SK-N-SH treated with all-trans-retinoic acid at 6 μM for 48 hours (cell line): ENCODE data around the gene COMMD9.

ENCODE experiments used
- ATAC-seq: fragments of 200-7000 bp; cut with Tn5 transposase; 3 replicates; pipeline ENCODE4 v1.9.1; 2020; ENCODE audit warnings: mild to moderate bottlenecking, moderate library complexity
- ARNTL ChIP-seq: fragments of 450-650 bp; formaldehyde crosslinking; IDR thresholded peaks from 2 replicates; pipeline ENCODE4 v1.5.0; 2020; ENCODE audit warnings: low read depth, mild to moderate bottlenecking, moderate library complexity, borderline replicate concordance
- BACH2 ChIP-seq: fragments of 250-450 bp; sonication (Bioruptor Pico); IDR thresholded peaks from 2 replicates; pipeline ENCODE4 v1.9.0; 2021; ENCODE audit warnings: mild to moderate bottlenecking, borderline replicate concordance
- CREB5 ChIP-seq: fragments of 250-450 bp; sonication (Bioruptor Pico); IDR thresholded peaks from 2 replicates; pipeline ENCODE4 v1.5.1; 2020; ENCODE audit warnings: low read depth, mild to moderate bottlenecking, moderate library complexity
- CSRNP3 ChIP-seq: fragments of 250-450 bp; sonication (Bioruptor Pico); IDR thresholded peaks from 2 replicates; pipeline ENCODE4 v1.5.1; 2021; ENCODE audit warnings: mild to moderate bottlenecking, moderate library complexity
- ESRRG ChIP-seq: fragments of 250-450 bp; sonication (Bioruptor Pico); IDR thresholded peaks from 2 replicates; pipeline ENCODE4 v1.6.1; 2021; ENCODE audit warnings: mild to moderate bottlenecking
- GLIS3 ChIP-seq: fragments of 250-450 bp; sonication (Bioruptor Pico); IDR thresholded peaks from 2 replicates; pipeline ENCODE4 v1.5.0; 2020; ENCODE audit warnings: mild to moderate bottlenecking, moderate library complexity
- ISL1 ChIP-seq: fragments of 250-450 bp; sonication (Bioruptor Pico); IDR thresholded peaks from 2 replicates; pipeline ENCODE4 v2.1.2; 2022; ENCODE audit warnings: mild to moderate bottlenecking, moderate library complexity
- OSR1 ChIP-seq: fragments of 250-450 bp; sonication (Bioruptor Pico); IDR thresholded peaks from 2 replicates; pipeline ENCODE4 v1.8.0; 2022; ENCODE audit warnings: moderate library complexity, mild to moderate bottlenecking, inconsistent platforms
- PATZ1 ChIP-seq: fragments of 250-450 bp; sonication (Bioruptor Pico); IDR thresholded peaks from 2 replicates; pipeline ENCODE4 v1.8.0; 2020; ENCODE audit warnings: mild to moderate bottlenecking, moderate library complexity, borderline replicate concordance
- POU6F1 ChIP-seq: fragments of 250-450 bp; sonication (Bioruptor Pico); IDR thresholded peaks from 2 replicates; pipeline ENCODE4 v1.8.0; 2021; ENCODE audit warnings: low read depth, mild to moderate bottlenecking, moderate library complexity, borderline replicate concordance
- PPARA ChIP-seq: fragments of 250-450 bp; sonication (Bioruptor Pico); IDR thresholded peaks from 2 replicates; pipeline ENCODE4 v1.5.0; 2020; ENCODE audit warnings: mild to moderate bottlenecking, borderline replicate concordance
- TCF4 ChIP-seq: fragments of 250-450 bp; sonication (Bioruptor Pico); IDR thresholded peaks from 2 replicates; pipeline ENCODE4 v1.8.0; 2021; ENCODE audit warnings: mild to moderate bottlenecking, moderate library complexity, borderline replicate concordance
- TOX ChIP-seq: fragments of 250-450 bp; sonication (Bioruptor Pico); IDR thresholded peaks from 2 replicates; pipeline ENCODE4 v1.8.0; 2021; ENCODE audit warnings: mild to moderate bottlenecking, moderate library complexity, borderline replicate concordance
- TSHZ2 ChIP-seq: fragments of 250-450 bp; sonication (Bioruptor Pico); IDR thresholded peaks from 2 replicates; pipeline ENCODE4 v1.5.0; 2020; ENCODE audit warnings: mild to moderate bottlenecking, moderate library complexity
- ZC3H10 ChIP-seq: fragments of 250-450 bp; sonication (Bioruptor Pico); IDR thresholded peaks from 2 replicates; pipeline ENCODE4 v1.5.1; 2021; ENCODE audit warnings: mild to moderate bottlenecking, moderate library complexity
- ZFP30 ChIP-seq: fragments of 450-650 bp; formaldehyde crosslinking; IDR thresholded peaks from 2 replicates; pipeline ENCODE4 v1.5.0; 2022; ENCODE audit warnings: mild to moderate bottlenecking, moderate library complexity
- ZNF70 ChIP-seq: fragments of 450-650 bp; formaldehyde crosslinking; IDR thresholded peaks from 2 replicates; pipeline ENCODE4 v1.5.0; 2020; ENCODE audit warnings: mild to moderate bottlenecking, moderate library complexity
- ZNF8 ChIP-seq: fragments of 450-650 bp; formaldehyde crosslinking; IDR thresholded peaks from 2 replicates; pipeline ENCODE4 v1.5.0; 2020; ENCODE audit warnings: mild to moderate bottlenecking, moderate library complexity

COMMD9 gene

GRCh38 chr11:36254713-36255112 lies 34.5 kb downstream of the COMMD9 start:
- TF ChIP-seq ESRRG (CRISPR knock-in tag) (no peak), CREB5 (CRISPR knock-in tag) (no peak), OSR1 (no peak), PPARA (CRISPR knock-in tag) (no peak)
- ATAC-seq = no peak

- ATAC-seq = peak; percentile 70; the same call in 2 of the 3 replicates
- peak; percentile 82; the same call in 1 of the 2 replicates for TF ChIP-seq TSHZ2 (CRISPR knock-in tag)
- TF ChIP-seq CREB5 (CRISPR knock-in tag) = no peak
- no peak for TF ChIP-seq ZC3H10
- TF ChIP-seq TCF4 (CRISPR knock-in tag) = peak; percentile 96
- TF ChIP-seq ISL1 (CRISPR knock-in tag) = no peak
- no peak for TF ChIP-seq POU6F1 (CRISPR knock-in tag)
Observed at GRCh38 chr11:36253238-36253637, 36.0 kb downstream of the COMMD9 start.

GRCh38 chr11:36251823-36252222 lies 37.4 kb downstream of the COMMD9 start:
- TF ChIP-seq PATZ1 (CRISPR knock-in tag) = no peak
- no peak for TF ChIP-seq ZFP30 (CRISPR knock-in tag)
- TF ChIP-seq TOX (CRISPR knock-in tag) = no peak
- TF ChIP-seq GLIS3 (CRISPR knock-in tag) = no peak
- no peak for TF ChIP-seq PPARA (CRISPR knock-in tag)
- no peak for TF ChIP-seq ZNF8 (CRISPR knock-in tag)
- no peak for TF ChIP-seq ESRRG (CRISPR knock-in tag)
- no peak for TF ChIP-seq POU6F1 (CRISPR knock-in tag)
- TF ChIP-seq ZNF70 (CRISPR knock-in tag) = no peak
- TF ChIP-seq, all 23 proteins: peak for 0
- no peak for ATAC-seq

GRCh38 chr11:36249246-36249645 lies 40.0 kb downstream of the COMMD9 start:
- TF ChIP-seq ESRRG (CRISPR knock-in tag) = no peak
- no peak for TF ChIP-seq ARNTL
- TF ChIP-seq POU6F1 (CRISPR knock-in tag) = no peak
- no peak for TF ChIP-seq OSR1
- TF ChIP-seq BACH2 (CRISPR knock-in tag) = no peak
- no peak for TF ChIP-seq ZFP30 (CRISPR knock-in tag)
- no peak for TF ChIP-seq CSRNP3
- TF ChIP-seq PPARA (CRISPR knock-in tag) = no peak
- ATAC-seq = peak; percentile 56
